ENCODE results near the gene STK39.

DNA sequence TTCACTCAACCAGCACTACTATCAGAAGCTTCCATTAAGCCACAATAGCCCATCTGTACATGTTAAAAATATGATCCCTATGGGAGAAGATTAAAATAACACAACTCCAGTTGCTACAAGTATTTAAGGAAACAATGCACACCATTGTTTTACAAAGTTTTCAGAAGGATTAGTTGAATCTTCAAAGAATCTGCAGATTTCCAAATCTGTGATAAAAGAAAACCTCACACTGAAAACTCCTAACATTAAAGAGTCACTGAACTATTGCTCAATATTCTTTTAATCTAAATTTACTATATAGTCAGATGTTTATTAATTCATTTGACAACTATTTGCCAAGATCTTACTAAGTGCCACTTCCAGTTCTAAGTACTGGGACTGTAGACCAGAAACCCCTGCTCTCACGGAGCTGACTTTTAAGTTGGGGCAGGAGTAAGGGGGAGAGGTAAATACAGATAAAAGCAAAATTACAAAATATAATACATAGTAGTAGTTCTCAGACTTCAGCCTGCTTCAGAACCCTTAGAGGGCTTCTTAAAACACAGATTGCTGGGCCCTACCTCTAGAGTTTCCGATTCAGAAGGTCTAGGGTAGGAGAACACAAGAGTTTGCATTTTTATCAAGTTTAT lies 94.4 kb downstream of the STK39 start:
- no peak for TF ChIP-seq CTCF (conservative IDR thresholded peaks at IDR 0.05 in 1 of 2, IDR thresholded peaks at IDR 0.05 in 1 of 2; ENCODE audit: low read depth in 1 of 2, low read length in 2 of 2)
- TF ChIP-seq EZH2 (IDR thresholded peaks at IDR 0.05; ENCODE audit: low read length, missing control alignments), result no peak

All from fibroblast of lung (primary cell).